ENCODE data around the gene GUSB.
"Not testable (repeated sequence)": the region's sequence is repeated elsewhere in the genome, so short reads cannot be mapped to it uniquely, and the experiment has no call there.

DNA sequence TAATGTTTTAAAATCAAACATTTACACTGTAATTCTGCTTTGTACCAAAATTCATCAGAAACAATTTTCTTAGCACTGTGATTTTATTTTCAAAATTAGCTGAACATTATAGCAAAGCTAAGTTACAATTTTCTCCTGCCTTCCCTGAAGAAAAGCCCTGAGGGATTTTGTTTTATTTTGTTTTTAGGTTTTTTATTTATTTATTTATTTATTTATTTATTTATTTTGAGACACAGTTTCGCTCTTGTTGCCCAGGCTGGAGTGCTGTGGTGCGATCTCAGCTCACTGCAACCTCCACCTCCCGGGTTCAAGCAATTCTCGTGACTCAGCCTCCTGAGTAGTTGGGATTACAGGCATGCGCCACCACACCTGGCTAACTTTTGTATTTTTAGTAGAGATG, 9.8 kb upstream of the GUSB start:
- TF ChIP-seq EP300 (IDR thresholded peaks at IDR 0.05): not testable (repeated sequence)
- TF ChIP-seq, protein P1, sequence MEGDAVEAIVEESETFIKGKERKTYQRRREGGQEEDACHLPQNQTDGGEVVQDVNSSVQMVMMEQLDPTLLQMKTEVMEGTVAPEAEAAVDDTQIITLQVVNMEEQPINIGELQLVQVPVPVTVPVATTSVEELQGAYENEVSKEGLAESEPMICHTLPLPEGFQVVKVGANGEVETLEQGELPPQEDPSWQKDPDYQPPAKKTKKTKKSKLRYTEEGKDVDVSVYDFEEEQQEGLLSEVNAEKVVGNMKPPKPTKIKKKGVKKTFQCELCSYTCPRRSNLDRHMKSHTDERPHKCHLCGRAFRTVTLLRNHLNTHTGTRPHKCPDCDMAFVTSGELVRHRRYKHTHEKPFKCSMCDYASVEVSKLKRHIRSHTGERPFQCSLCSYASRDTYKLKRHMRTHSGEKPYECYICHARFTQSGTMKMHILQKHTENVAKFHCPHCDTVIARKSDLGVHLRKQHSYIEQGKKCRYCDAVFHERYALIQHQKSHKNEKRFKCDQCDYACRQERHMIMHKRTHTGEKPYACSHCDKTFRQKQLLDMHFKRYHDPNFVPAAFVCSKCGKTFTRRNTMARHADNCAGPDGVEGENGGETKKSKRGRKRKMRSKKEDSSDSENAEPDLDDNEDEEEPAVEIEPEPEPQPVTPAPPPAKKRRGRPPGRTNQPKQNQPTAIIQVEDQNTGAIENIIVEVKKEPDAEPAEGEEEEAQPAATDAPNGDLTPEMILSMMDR (IDR thresholded peaks at IDR 0.05): not testable (repeated sequence)

All from ovary (tissue), 3 donors.